HCT116 (cell line): Measurements from ENCODE around the gene STEAP4. TPM values are rescaled to one million over a fixed set of nuclear protein-coding genes. Genes with fewer than 3 reads are reported as not detected.

Experiments used
- ATAC-seq: fragments of 200-7000 bp; cut with Tn5 transposase; 2 replicates; pipeline ENCODE4 v1.9.1; 2020; ENCODE audit warnings: mild to moderate bottlenecking, moderate library complexity
- BruUV-seq: library from RNA; stranded (reverse); fragments of 400-500 nt; replicated peaks from 2 replicates; lab custom pipeline; 2021; lab: Mats Ljungman, UMichigan
- CTCF ChIA-PET: fragments of 300-600 bp; sonication (Branson Sonifier 250); formaldehyde crosslinking; loops from one replicate; lab custom pipeline; 2021; ENCODE audit warnings: antibody characterized with exemption; lab: Charles Lee
- POLR2A ChIA-PET: fragments of 300-600, 350-600 bp; sonication (Branson Sonifier 250); formaldehyde crosslinking; loops from one replicate; lab custom pipeline; 2021; ENCODE audit warnings: antibody characterized with exemption; lab: Charles Lee
- RAD21 ChIA-PET, 2 experiments: fragments of 300-600 bp; sonication (Branson Sonifier 250); formaldehyde crosslinking; loops; one replicate each; lab custom pipeline; 2023; ENCODE audit warnings: low total read pairs in 2 of 2; ENCODE audit not compliant: uncharacterized antibody in 2 of 2, unreplicated experiment in 2 of 2, low non-redundant PET in 1 of 2; lab: Charles Lee
- DNase-seq: peaks from one replicate; pipeline ENCODE4 v3.0.0-alpha.2; 2010; ENCODE audit warnings: low read depth, low spot score
- H2AFZ ChIP-seq: fragments of 200-600 bp; shearing (Covaris generic), sonication (generic); 2 replicates; pipeline ENCODE4 v1.6.1; 2017; ENCODE audit warnings: low read depth, mixed run types, mixed read lengths, antibody characterized with exemption, low read length; ENCODE audit not compliant: poor library complexity, severe bottlenecking
- H3K27ac ChIP-seq: 2 replicates; pipeline ENCODE4 v1.5.1; 2012; ENCODE audit warnings: low read depth, low read length
- H3K27me3 ChIP-seq: fragments of 200-600 bp; sonication (generic); 2 replicates; pipeline ENCODE4 v1.6.1; 2016; ENCODE audit warnings: mixed run types, low read length, mixed read lengths; ENCODE audit not compliant: insufficient read depth
- H3K36me3 ChIP-seq, 2 experiments: fragments of 200-500 bp in 1 of 2; fragments of 200-600 bp in 1 of 2; sonication (Bioruptor generic) in 1 of 2; sonication (generic) in 1 of 2; 2 replicates each; pipeline versions ENCODE4 v1.5.1 to v1.6.1; 2014 to 2016; ENCODE audit warnings: low read length in 2 of 2, inconsistent platforms in 1 of 2, mixed read lengths in 1 of 2, mixed run types in 1 of 2; ENCODE audit not compliant: insufficient read depth in 2 of 2, control insufficient read depth in 1 of 2
- H3K4me1 ChIP-seq, 2 experiments: fragments of 200-600 bp in 1 of 2; sonication (generic) in 1 of 2; 2 replicates each; pipeline versions ENCODE4 v1.5.1 to v1.6.1; 2012 to 2017; ENCODE audit warnings: low read length in 2 of 2, inconsistent platforms in 1 of 2, mild to moderate bottlenecking in 1 of 2, mixed read lengths in 1 of 2, mixed run types in 1 of 2, moderate library complexity in 1 of 2; ENCODE audit not compliant: insufficient read depth in 2 of 2, control insufficient read depth in 1 of 2
- H3K4me2 ChIP-seq: fragments of 200-600 bp; sonication (generic); 2 replicates; pipeline ENCODE4 v1.6.1; 2017; ENCODE audit warnings: mixed run types, low read length, mixed read lengths
- H3K4me3 ChIP-seq, 2 experiments: fragments of 200-600 bp in 1 of 2; sonication (generic) in 1 of 2; replicated peaks in 1 of 2; 2 replicates each; pipeline ENCODE4 v1.5.1; 2011 to 2016; ENCODE audit warnings: low read length in 2 of 2, control low read depth in 1 of 2, low read depth in 1 of 2, mild to moderate bottlenecking in 1 of 2, mixed read lengths in 1 of 2, mixed run types in 1 of 2
- H3K79me2 ChIP-seq: fragments of 200-600 bp; sonication (generic); 2 replicates; pipeline ENCODE4 v1.6.1; 2017; ENCODE audit warnings: mild to moderate bottlenecking, mixed run types, low read length, moderate library complexity, mixed read lengths; ENCODE audit not compliant: insufficient read depth
- H3K9ac ChIP-seq: fragments of 200-600 bp; sonication (generic); 2 replicates; pipeline ENCODE4 v1.6.1; 2016; ENCODE audit warnings: low read length, mixed read lengths
- H3K9me2 ChIP-seq: fragments of 200-600 bp; sonication (generic), shearing (Covaris generic); 2 replicates; pipeline ENCODE4 v1.6.1; 2017; ENCODE audit warnings: mixed run types, mild to moderate bottlenecking, moderate library complexity; ENCODE audit not compliant: insufficient read depth
- H3K9me3 ChIP-seq, 2 experiments: fragments of 200-500 bp in 1 of 2; fragments of 200-600 bp in 1 of 2; sonication (Bioruptor generic) in 1 of 2; sonication (generic) in 1 of 2; 2 replicates each; pipeline ENCODE4 v1.6.1; 2014 to 2017; ENCODE audit warnings: low read length in 2 of 2, mixed read lengths in 2 of 2, inconsistent platforms in 1 of 2, low read depth in 1 of 2, mild to moderate bottlenecking in 1 of 2, mixed run types in 1 of 2, moderate library complexity in 1 of 2; ENCODE audit not compliant: control insufficient read depth in 1 of 2, insufficient read depth in 1 of 2
- H4K20me1 ChIP-seq: fragments of 200-600 bp; sonication (generic), shearing (Covaris generic); 2 replicates; pipeline ENCODE4 v1.6.1; 2017; ENCODE audit warnings: mixed run types, mild to moderate bottlenecking, moderate library complexity; ENCODE audit not compliant: insufficient read depth
- EZH2phosphoT487 ChIP-seq: fragments of 200-600 bp; IDR thresholded peaks from 2 replicates; pipeline ENCODE4 v1.6.1; 2018; ENCODE audit warnings: antibody characterized with exemption, borderline replicate concordance
- MAX ChIP-seq: IDR thresholded peaks from 2 replicates; pipeline ENCODE4 v1.6.1; 2012
- RAD21 ChIP-seq: IDR thresholded peaks from 2 replicates; pipeline ENCODE4 v1.6.1; 2012; ENCODE audit warnings: low read depth, mild to moderate bottlenecking
- intact Hi-C: fragments of 100-400 bp; cut with micrococcal nuclease; formaldehyde crosslinking; loops from 2 replicates; pipeline ENCODE4 v1.10.0; 2022
- total RNA-seq: library from RNA; stranded (reverse); gene quantifications from one replicate; pipeline ENCODE4 v1.2.1, GENCODE V29; 2021; ENCODE audit not compliant: unreplicated experiment
- TF ChIP-seq, protein P1 (sequence below): IDR thresholded peaks from 2 replicates; pipeline ENCODE4 v1.6.1; 2012; ENCODE audit warnings: low read depth
- TF ChIP-seq, protein P2 (sequence below), 3 experiments: fragments of 200-600 bp in 1 of 3; sonication (generic) in 1 of 3; IDR thresholded peaks in 2 of 3; conservative IDR thresholded peaks in 1 of 3; 2 replicates each; pipeline ENCODE4 v1.5.1; 2012 to 2017; ENCODE audit warnings: low read depth in 2 of 3, low read length in 2 of 3, antibody characterized with exemption in 1 of 3, borderline replicate concordance in 1 of 3, control low read depth in 1 of 3, mild to moderate bottlenecking in 1 of 3, mixed read lengths in 1 of 3, mixed run types in 1 of 3, moderate library complexity in 1 of 3; ENCODE audit not compliant: insufficient read depth in 1 of 3

Gene STEAP4
- total RNA-seq, 1 experiment from 2014 or later: 0.15 TPM

GRCh38 chr7:88344956-88345832, 38.5 kb upstream of the STEAP4 start:
- CTCF ChIA-PET: interaction anchor here (0.7 to 2.0 kb wide), 3 partner anchors 12 to 118 kb away, joined by 3 to 19 read pairs (median 5); no protein-coding TSS in a partner anchor
- TF ChIP-seq, protein P1, sequence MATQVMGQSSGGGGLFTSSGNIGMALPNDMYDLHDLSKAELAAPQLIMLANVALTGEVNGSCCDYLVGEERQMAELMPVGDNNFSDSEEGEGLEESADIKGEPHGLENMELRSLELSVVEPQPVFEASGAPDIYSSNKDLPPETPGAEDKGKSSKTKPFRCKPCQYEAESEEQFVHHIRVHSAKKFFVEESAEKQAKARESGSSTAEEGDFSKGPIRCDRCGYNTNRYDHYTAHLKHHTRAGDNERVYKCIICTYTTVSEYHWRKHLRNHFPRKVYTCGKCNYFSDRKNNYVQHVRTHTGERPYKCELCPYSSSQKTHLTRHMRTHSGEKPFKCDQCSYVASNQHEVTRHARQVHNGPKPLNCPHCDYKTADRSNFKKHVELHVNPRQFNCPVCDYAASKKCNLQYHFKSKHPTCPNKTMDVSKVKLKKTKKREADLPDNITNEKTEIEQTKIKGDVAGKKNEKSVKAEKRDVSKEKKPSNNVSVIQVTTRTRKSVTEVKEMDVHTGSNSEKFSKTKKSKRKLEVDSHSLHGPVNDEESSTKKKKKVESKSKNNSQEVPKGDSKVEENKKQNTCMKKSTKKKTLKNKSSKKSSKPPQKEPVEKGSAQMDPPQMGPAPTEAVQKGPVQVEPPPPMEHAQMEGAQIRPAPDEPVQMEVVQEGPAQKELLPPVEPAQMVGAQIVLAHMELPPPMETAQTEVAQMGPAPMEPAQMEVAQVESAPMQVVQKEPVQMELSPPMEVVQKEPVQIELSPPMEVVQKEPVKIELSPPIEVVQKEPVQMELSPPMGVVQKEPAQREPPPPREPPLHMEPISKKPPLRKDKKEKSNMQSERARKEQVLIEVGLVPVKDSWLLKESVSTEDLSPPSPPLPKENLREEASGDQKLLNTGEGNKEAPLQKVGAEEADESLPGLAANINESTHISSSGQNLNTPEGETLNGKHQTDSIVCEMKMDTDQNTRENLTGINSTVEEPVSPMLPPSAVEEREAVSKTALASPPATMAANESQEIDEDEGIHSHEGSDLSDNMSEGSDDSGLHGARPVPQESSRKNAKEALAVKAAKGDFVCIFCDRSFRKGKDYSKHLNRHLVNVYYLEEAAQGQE: no peak
- TF ChIP-seq RAD21 (peak; percentile 59), MAX (no peak), EZH2phosphoT487 (no peak)
- TF ChIP-seq, protein P2, sequence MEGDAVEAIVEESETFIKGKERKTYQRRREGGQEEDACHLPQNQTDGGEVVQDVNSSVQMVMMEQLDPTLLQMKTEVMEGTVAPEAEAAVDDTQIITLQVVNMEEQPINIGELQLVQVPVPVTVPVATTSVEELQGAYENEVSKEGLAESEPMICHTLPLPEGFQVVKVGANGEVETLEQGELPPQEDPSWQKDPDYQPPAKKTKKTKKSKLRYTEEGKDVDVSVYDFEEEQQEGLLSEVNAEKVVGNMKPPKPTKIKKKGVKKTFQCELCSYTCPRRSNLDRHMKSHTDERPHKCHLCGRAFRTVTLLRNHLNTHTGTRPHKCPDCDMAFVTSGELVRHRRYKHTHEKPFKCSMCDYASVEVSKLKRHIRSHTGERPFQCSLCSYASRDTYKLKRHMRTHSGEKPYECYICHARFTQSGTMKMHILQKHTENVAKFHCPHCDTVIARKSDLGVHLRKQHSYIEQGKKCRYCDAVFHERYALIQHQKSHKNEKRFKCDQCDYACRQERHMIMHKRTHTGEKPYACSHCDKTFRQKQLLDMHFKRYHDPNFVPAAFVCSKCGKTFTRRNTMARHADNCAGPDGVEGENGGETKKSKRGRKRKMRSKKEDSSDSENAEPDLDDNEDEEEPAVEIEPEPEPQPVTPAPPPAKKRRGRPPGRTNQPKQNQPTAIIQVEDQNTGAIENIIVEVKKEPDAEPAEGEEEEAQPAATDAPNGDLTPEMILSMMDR (IDR thresholded peaks at IDR 0.05 in 2 of 3, conservative IDR thresholded peaks at IDR 0.05 in 1 of 3; ENCODE audit: borderline replicate concordance in 1 of 3, insufficient read depth in 1 of 3, low read depth in 2 of 3, low read length in 2 of 3): peak; percentile 26 to 66 (median 52); a peak in 5 of 6 replicates
- TF ChIP-seq, all 23 proteins: peak for 2
- H3K4me3 ChIP-seq: no peak overlapping the region
- no peaks in the 10 kb centered on the region for H4K20me1 ChIP-seq
- intact Hi-C loops: no loop called here
- H3K27me3 ChIP-seq: no peaks in the 10 kb centered on the region
- no peaks in the 10 kb centered on the region for H3K36me3 ChIP-seq
- BruUV-seq: no TSS peak
- no peaks in the 10 kb centered on the region for H3K79me2 ChIP-seq
- DNase-seq (peak; percentile 23), ATAC-seq (peak; percentile 99)
- peak overlapping the region; percentile 55 for H2AFZ ChIP-seq
- no peaks in the 10 kb centered on the region for H3K9me3 ChIP-seq
- no peak overlapping the region for H3K9ac ChIP-seq
- no peaks in the 10 kb centered on the region for H3K9me2 ChIP-seq
- POLR2A ChIA-PET: no interaction called here
- H3K4me2 ChIP-seq: peak overlapping the region; percentile 30
- RAD21 ChIA-PET: interaction anchor here in 1 of 2 experiments (0.9 to 1.0 kb wide), 2 partner anchors 12 to 201 kb away, joined by 3 read pairs; no protein-coding TSS in a partner anchor
- no peaks in the 10 kb centered on the region for H3K4me1 ChIP-seq
- H3K27ac ChIP-seq: no peak overlapping the region
